Dedifferentiated amniotic fluid mesenchymal stem cell (primary cell): ENCODE results near the gene BCL7A.
A peak's percentile ranks its signal among the peaks of the same experiment; 100 is the strongest.

Experiments used
- DNase-seq: peaks from one replicate; pipeline ENCODE4 v3.0.0-alpha.2; 2016; ENCODE audit errors: extremely low spot score

BCL7A gene

GRCh38 chr12:122078141-122079032 lies 56.7 kb downstream of the BCL7A start, which contains the start of gene MLXIP:
MLXIP (plus strand) TSS chr12:122078756; CDS start chr12:122078854, 98 bp downstream.
- peak; percentile 90 for DNase-seq

DNA sequence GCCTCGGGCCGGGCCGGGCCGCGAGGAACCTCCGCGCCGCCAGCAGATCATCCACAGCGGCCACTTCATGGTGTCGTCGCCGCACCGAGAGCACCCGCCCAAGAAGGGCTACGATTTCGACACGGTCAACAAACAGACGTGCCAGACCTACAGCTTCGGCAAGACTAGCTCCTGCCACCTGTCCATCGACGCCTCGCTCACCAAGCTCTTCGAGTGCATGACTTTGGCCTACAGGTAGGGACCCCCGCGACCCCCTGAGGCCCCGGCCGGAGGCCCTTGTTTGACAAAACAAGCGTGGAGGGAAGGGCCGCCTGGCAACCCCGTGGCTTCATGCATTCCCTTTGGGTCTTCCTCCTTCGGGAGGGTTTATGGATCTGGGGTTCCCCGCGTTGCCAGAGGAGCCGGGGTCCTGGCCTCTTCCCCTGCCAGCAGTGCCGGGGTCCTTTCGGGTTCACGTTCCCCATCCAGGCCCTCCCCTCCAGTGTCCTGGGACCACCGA lies 57.4 kb downstream of the BCL7A start:
- no peak for DNase-seq

GRCh38 chr12:122079532-122080081 lies 57.9 kb downstream of the BCL7A start:
- no peak for DNase-seq

- peak; percentile 55 for DNase-seq
Measured at GRCh38 chr12:122080149-122081082, 58.7 kb downstream of the BCL7A start.

DNA sequence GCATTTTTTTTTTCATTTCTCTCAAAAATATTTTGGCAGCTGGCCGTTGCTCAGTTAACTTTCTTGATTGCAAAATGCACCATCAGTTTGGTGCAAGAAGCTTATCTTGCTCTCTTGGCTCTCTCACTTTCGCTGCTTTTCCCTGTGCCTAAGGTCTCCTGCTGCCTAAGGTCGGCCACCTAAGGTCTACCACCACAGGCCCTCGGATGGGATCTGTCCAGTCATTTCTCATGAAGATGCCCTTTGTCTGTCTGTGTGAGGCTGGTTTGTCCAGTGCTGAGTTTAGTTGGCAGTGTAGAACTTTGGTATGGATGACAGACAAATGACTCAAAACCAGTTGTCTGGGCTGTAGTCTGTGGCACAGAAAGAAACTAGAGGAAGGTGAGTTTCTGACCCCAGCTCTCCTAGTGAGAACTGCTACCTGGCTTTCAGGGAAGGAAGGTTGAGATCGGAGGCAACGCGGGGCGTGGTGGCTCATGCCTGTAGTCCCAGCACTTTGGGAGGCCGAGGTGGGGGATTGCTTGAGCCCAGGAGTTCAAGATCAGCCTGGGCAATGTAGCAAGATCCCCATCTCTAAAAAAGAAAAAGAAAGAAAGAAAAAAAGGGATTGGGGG lies 59.5 kb downstream of the BCL7A start:
- no peak for DNase-seq

GRCh38 chr12:122081697-122082221 lies 60.1 kb downstream of the BCL7A start:
- DNase-seq: peak; percentile 36

DNA sequence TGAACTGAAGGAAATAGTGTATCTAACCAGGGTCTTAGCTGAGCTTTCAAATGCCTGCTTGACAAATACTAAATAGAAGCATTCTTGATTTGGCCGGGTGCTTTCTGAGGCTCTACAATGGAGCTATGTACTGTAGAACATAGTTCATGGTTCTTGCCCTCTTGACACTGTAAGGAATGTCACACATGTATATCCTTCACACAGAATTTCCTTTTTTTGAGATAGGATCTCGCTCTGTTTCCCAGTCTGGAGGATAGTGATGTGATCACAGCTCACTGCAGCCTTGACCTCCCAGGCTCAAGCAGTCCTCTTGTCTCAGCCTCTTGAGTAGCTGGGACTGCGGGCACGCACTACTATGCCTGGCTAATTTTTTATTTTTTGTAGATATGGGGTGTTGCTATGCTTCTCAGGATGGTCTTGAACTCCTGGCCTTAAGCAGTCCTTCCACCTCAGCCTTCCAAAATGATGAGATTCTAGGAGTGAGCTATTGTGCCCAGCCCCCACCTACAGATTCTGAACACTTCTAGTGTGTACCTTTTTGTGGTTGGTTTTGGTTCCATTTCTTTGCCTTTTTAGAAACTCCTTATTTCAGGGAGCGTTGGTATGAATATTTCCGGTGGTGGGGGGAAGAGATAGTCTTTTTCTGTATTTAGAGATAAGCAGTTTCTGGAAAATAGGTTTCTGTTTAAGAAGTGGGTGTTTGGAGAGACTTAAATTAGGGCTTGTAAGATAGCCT lies 61.1 kb downstream of the BCL7A start:
- no peak for DNase-seq

DNA sequence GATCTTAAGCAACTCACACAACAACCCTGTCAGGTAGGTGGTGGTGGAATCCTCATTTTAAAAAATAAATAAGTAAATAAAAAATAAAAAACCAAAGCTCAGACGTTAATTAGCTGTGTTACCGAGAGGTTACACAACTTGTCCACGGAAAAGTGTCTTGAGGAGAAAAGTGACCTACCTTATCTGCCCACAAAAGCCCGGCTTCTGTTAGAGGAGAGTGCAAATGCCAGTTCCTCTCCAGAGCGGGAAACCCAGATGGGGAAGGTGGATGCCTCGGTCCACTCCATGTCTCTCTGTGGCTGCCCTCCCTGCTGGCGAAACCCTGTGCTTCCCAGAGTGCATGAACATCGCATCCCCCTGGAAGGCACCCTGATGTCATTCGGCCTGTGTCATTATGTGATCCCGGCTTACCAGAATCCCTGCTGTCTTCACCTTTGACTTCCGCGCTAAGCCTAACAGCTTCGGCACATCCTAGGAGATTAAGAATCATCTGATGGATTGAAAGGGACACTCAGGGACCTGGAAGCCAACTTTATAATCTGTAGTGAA lies 63.2 kb downstream of the BCL7A start:
- DNase-seq: no peak

GRCh38 chr12:122085591-122085990 lies 63.9 kb downstream of the BCL7A start:
- DNase-seq: no peak

DNA sequence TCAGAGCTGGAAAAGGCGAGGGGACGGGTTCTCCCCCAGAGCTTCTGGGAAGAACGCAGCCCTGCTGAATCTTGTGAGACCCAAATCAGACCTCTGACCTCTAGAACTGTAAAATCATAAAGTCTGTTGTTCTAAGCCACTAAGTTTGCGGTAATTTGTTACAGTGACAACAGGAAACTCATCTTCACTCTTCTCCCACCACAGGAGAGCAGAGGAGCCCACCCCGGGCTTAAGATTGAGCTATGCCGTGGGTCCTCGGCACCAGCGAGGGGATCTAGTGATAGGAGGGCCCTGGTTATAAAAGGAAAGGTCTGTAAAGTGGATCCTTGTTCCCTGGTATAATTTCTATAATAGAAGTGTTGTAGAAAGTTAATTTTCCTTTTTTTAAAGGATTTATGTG lies 64.4 kb downstream of the BCL7A start:
- DNase-seq: no peak

- DNase-seq: no peak
Measured at GRCh38 chr12:122086641-122087285, 65.1 kb downstream of the BCL7A start.

GRCh38 chr12:122087431-122088178 lies 65.9 kb downstream of the BCL7A start:
- no peak for DNase-seq

DNA sequence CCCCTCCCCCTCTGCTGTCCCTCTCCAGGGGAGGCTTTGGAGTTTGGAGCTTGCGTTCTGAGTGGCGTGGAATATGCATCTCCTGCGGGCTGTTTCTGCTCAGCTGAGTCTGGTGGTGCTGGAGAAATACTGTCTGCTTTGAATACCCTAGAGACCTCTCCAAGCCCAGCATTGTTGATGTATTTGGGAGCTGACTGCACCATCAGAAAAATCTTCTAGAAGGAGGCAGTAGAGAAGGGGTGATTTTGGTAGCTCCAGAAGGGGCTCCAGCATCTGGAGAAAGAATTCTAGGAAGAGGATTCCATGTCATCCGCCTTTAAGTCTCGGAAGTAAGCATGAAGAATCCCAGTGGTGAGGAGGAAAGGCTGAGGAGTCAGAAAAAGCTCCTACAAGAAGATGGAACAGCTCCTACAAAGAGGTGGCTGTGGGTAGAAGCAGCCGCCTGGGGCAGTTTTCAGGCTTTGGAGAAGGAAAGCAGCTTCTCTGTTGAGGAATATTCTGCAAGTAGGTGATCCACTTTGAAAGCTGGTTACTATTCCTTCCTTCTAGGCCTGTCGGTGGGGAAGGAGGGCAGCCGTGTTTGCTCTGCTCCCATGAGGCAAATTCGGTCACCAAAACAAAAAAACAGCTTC lies 66.6 kb downstream of the BCL7A start:
- DNase-seq: no peak

- DNase-seq: no peak
Measured at GRCh38 chr12:122089077-122089476, 67.4 kb downstream of the BCL7A start.

DNA sequence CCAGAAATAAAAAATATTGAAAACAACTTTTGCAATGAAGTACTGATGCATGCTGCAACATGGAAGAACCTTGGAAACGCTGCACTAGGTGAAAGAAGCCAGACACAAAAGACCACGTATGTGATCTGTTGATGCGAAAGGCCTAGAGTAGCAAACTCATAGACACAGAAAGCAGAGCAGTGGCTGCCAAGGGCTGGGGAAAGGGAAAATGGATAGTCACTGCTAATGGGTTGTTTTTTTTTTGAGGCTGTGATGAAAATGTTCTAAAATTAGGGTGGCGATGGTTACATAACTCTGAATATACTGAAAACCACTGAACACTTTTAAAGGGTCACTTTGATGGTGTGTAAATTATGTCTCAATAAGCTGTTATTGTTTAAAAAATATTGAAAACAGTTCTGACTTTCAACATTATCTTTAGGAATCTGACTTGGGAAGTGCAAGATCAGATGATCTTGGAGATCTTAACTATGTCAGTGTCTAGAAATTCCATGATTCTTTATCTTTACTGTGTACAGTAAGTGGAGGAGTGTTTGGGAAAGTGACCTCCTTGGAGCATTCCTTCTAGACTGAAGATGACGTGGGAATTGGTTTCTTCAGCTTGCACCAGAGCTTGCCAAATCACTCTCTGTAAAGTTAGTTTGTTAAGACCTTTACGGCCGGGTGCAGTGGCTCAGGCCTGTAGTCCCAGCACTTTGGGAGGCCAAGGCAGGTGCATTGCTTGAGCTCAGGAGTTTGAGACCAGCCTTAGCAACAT lies 69.3 kb downstream of the BCL7A start:
- DNase-seq: no peak

GRCh38 chr12:122093098-122093883 lies 71.6 kb downstream of the BCL7A start:
- no peak for DNase-seq

- no peak for DNase-seq
Measured at GRCh38 chr12:122094137-122094734, 72.6 kb downstream of the BCL7A start.
